Activated gamma-delta T cell treated with anti-CD3 and anti-CD28 coated beads, Interleukin-2, amount 50 U/mL, for 16 hours (primary cell): Measurements from ENCODE around the gene SOX30.
"Not testable (repeated sequence)": the region's sequence is repeated elsewhere in the genome, so short reads cannot be mapped to it uniquely, and the experiment has no call there.

Experiments used
- DNase-seq: peaks from one replicate; pipeline ENCODE4 v3.0.0-alpha.2; 2020; ENCODE audit warnings: low read depth

The SOX30 gene

DNA sequence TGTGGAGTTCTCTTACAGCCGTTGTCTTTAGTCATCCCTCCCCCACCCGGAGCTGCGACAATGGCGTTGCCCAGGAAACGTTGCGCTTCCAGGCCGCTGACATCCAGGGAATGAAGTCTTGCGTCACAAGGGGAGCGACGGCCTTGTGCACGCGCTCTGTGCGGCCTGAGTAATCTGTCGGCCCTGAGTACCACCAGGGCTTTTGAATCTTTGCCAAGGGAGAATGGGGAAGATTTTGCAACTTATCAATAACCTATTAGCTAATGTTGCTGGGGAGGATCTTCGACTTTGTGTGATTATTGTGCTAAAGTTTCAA is at the start of gene SOX30:
Gene SOX30 (minus strand): TSS at position 62 of the 316 bp plus-strand sequence. CDS start 360 bp downstream, outside the sequence.
- DNase-seq: no peak

DNA sequence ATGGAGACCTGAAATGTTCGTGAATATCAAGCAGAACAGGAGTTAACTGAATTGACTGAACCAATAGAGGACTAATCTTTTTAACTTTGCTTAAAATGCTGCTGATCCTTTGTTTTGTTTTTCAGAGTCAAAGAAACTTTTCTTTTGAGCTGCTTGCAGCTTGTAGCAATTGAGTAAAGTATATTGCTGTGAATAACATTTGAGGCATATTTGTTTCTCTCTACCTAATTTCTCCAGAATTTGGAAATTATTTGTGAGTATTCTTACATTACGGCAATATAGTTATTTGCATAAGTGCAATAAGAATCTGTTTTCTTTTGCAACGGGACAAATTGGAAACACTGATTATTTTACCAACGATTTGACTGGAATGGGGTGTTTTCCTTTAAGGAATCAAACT is 46.4 kb upstream of the SOX30 start:
- DNase-seq: not testable (repeated sequence)

DNA sequence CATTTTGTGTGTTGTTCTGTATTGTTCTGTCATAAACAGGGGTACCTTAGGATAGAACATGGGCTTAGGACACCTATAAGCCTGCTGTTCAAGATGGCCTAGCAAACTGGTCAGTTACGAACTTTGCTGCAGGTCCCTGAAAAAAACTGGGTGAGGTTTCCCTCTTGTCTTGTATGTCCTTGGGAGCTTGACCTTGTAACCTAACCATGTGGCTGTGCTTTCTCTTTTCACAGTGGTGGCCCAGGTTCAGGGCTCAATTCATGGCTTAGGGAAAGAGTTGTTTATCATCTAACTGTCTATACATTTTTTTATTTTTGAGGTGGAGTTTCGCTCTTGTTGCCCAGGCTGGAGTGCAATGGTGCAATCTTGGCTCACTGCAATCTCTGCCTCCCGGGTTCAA is 43.9 kb upstream of the SOX30 start:
- not testable (repeated sequence) for DNase-seq

DNA sequence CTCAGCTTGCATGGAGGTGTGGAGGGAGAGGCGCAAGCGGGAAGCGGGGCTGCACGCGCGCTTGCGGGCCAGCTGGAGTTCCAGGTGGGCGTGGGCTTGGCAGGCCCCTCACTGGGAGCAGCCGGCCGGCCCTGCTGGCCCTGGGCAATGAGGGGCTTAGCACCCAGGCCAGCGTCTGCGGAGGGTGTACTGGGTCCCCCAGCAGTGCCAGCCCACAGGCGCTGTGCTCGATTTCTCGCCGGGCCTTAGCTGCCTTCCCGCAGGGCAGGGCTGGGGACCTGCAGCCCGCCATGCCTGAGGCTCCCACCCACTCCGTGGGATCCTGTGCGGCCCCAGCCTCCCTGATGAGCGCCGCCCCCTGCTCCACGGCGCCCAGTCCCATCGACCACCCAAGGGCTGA is 41.6 kb upstream of the SOX30 start:
- not testable (repeated sequence) for DNase-seq

GRCh38 chr5:157690690-157691433 is 38.6 kb upstream of the SOX30 start:
- no peak for DNase-seq

DNA sequence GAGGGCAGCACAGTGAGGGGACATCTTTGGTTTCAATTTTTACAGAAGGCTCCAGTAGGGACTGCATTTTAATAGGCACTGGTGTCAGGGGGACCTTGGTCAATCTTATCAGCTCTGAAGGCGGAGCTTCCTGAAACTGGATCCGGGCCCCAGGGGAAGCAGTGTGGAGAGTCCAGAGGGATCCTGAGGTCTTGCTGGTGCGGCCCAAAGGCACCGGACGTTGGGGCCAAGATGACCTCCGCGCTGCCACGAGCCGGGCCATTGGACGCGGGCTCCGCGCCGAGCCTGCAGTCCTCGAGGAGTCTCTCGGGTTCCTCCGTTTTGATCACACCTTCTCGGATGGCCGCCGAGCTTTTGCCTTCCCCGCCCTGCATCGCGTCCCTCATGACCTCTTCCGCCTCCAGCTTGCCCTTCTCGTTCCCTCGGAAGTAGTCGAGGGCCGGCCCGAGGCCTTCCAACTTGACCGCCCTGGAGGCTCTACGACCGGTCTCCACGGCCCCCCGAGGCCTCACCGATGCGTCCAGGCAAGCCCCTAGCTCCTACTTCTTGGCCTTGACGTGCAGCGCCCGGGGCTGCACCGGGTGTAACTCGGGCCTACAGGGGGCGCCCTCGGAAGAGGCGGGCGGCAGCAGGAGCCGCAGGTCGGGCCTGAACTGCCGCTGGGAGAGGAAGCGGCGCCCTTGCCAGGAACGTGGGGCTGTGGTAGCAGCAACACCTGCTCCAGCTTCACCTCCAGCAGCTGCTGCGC is 37.9 kb upstream of the SOX30 start:
- DNase-seq: no peak

- no peak for DNase-seq
These were observed 34.9 kb upstream of the SOX30 start for GRCh38 chr5:157687198-157687554.

- not testable (repeated sequence) for DNase-seq
These were observed 34.3 kb upstream of the SOX30 start for GRCh38 chr5:157686276-157687197.

DNA sequence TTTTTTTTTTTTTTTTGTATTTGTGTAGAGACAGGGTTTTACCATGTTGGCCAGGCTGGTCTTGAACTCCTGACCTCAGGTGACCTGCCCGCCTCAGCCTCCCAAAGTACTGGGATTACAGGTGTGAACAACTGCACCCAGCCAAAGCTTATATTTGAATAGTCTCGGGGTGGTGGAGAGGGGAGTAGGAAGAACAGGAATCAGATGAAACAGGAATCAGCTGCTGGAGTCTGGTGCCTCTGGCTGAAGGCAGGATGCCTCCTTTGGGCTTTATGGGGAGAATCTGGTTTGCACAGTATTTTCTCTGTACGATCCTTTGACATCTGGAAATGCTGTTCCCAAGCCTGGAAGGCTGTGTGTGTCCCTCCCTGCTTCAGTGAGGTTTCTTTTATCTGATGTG is 30.0 kb upstream of the SOX30 start:
- DNase-seq: no peak

GRCh38 chr5:157681048-157681447 is 28.8 kb upstream of the SOX30 start:
- no peak for DNase-seq

DNA sequence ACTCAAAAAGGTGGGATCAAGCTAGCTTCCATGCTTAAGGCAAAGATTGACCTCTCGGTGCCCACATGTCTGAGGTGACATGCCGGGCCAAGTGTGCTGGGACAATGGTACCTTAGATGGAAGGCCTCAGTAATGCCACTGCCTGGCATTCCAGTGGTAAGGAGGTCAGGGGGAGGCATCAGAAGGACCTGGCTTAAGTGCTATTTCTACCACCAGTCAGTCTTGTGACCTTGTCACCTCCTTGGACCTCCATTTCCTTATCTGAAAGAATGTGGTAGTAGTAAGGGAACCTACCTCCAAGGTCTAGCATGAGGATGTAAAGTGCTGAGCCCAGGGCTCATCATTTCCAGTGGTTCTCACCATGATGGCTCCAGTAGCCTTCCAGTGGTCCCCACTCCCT is 28.0 kb upstream of the SOX30 start:
- no peak for DNase-seq

- no peak for DNase-seq
These were observed 27.6 kb upstream of the SOX30 start for GRCh38 chr5:157679801-157680200.

DNA sequence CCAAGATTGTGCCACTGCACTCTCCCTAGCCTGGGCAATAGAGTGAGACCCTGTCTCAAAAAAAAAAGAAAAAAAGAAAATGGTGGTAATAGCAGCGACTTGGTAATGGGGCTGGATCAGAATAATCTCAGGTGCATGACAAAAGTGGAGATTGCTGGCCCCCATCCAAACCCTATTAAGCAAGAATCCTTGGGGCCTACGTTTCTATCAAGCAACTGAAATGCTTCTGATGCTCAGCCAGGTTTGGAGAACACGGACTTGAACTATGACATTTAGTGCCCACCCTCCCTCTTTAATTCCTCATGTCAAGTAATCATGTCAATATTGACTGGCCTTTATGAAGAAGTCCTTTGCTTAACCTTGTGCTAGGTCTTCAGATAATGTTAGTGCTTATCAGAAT is 25.7 kb upstream of the SOX30 start:
- DNase-seq: no peak

- DNase-seq: not testable (repeated sequence)
These were observed 22.1 kb upstream of the SOX30 start for GRCh38 chr5:157674351-157674750.

GRCh38 chr5:157672976-157673375 is 20.7 kb upstream of the SOX30 start:
- DNase-seq: no peak

- DNase-seq: no peak
These were observed 19.5 kb upstream of the SOX30 start for GRCh38 chr5:157671592-157672330.

DNA sequence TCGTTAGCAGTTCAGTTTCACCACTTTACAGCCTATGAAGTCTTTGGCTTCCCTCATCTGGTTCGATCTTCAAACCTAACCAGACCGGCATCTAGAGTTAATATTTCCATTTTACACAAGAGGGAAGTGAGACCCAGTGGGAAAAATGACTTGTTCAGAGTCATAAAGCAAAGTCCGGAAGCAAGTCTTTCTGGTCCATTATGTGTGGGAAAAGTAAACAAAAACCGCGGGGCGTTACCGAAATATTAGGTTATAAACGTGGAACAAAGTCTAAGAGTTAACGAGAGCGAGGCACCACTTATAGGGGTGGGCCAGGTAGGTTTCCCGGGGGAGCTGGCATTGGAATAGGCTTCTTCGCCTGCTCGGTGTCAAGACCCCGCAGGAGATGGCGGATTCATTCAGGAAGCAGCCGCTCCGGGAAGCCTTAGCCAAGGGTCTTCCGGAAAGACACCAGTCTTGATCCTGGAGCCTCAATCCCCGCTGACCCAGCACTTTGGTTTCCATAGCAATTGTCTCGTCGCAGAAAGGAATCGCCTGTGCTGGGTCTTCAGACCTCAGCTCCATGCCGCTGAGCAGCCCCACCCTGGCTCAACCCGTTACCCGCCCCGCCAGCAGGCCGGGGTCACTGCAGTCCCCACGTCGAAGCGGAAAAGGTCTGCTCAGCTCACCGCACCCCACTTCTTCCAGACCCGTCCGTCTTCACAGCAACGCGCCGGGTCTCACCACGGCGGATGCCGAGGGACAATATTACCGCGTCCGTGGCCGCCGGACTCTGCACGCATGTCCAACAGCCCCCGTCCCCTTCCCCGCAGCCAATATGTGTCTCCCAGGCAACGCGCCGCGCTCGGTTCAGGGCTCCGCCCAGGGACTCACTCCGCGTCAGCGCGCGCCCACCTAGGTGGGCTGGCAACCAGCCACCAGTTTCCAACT is 18.7 kb upstream of the SOX30 start, which contains the start of gene C5orf52:
Gene C5orf52 (plus strand): TSS at position 872 of the 930 bp plus-strand sequence. CDS start 82 bp downstream, outside the sequence.
- no peak for DNase-seq

DNA sequence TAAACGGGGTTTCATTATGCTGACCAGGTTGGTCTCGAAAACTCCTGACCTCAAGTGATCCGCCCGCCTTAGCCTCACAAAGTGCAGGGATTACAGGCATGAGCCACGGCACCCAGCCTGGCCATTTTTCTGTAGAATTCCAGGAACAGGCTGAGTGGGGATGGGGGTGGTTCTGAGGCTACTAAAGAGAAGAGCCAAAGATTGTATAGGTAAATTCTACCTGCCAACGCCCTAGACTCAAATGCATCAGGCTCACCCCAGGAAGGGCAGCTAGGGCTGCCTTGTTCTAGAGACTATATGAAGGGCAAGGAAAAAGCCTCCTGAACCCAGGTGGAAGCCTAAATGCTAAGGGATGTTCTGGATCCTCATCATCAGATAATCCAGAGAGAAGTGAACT is 17.5 kb upstream of the SOX30 start:
- no peak for DNase-seq

GRCh38 chr5:157668356-157668755 is 16.1 kb upstream of the SOX30 start:
- DNase-seq: no peak

- DNase-seq: no peak
These were observed 13.3 kb upstream of the SOX30 start for GRCh38 chr5:157665467-157666070.
